ENCODE measurements around the gene SFXN1. TPM values are rescaled to one million over a fixed set of nuclear protein-coding genes. Genes with fewer than 3 reads are reported as not detected.

SFXN1 gene
- total and polyA plus RNA-seq, 7 donors: 8.6 to 25.0 (median 16.3) TPM

- Histone ChIP-seq H3K27ac (no peak overlapping the region), H3K4me3 (no peak overlapping the region), H3K9me3 (no peaks in the 10 kb centered on the region), H3K27me3 (ENCODE audit: insufficient read depth in 3 of 3, low read length in 2 of 3) (peaks cover 0 to 11% (median 3%) of the 10 kb centered on the region in 3 donors), H3K4me1 (no peaks in the 10 kb centered on the region), H3K36me3 (ENCODE audit: insufficient read depth in 1 of 2, low read depth in 1 of 2) (no peaks in the 10 kb centered on the region)
- intact Hi-C loops (cut with DNase I): no loop called here
- ATAC-seq: no peak
- no peak for DNase-seq
- whole genome bisulfite sequencing, 3 donors: 87 to 93% (median 91%) methylated on average over 5 of the region's 5 CpGs
- no peak for TF ChIP-seq CTCF (IDR thresholded peaks at IDR 0.05)
These were observed 66.2 kb downstream of the SFXN1 start for GRCh38 chr5:175544586-175544985.

DNA sequence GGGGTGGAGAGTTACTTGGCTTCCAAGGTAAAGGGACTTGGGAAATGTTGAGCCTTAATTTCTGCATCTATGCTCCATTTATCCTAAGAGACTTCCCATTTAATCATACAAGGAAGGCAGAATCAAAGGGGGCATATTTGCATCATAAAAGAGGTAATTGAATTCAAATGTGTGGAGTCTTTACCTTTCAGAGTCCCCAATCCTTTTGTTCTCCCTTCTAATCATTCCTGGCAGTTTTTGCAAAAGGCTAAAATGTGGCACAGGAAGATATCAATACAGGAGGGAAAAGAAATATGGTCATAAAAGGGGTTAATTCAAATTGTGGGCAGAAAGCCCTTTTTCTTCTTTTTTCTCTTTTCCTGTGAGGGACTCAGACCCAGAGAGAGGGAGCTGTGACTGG, 69.5 kb downstream of the SFXN1 start:
- intact Hi-C loops (cut with DNase I): no loop called here
- Histone ChIP-seq H3K4me3 (no peak overlapping the region), H3K27ac (no peak overlapping the region), H3K4me1 (no peaks in the 10 kb centered on the region), H3K27me3 (ENCODE audit: insufficient read depth in 3 of 3, low read length in 2 of 3) (peaks cover 0 to 11% (median 3%) of the 10 kb centered on the region in 3 donors), H3K36me3 (ENCODE audit: insufficient read depth in 1 of 2, low read depth in 1 of 2) (no peaks in the 10 kb centered on the region), H3K9me3 (no peaks in the 10 kb centered on the region)
- DNase-seq (no peak), ATAC-seq (no peak)
- TF ChIP-seq CTCF (IDR thresholded peaks at IDR 0.05): no peak

GRCh38 chr5:175548626-175549311, 70.4 kb downstream of the SFXN1 start:
- no peak for TF ChIP-seq CTCF (IDR thresholded peaks at IDR 0.05)
- 50 to 62% (median 53%) methylated on average over 15 of the region's 15 CpGs for WGBS, 3 donors
- Histone ChIP-seq H3K9me3 (no peaks in the 10 kb centered on the region), H3K27ac (no peak overlapping the region), H3K27me3 (ENCODE audit: insufficient read depth in 3 of 3, low read length in 2 of 3) (peaks cover 0 to 11% (median 3%) of the 10 kb centered on the region in 3 donors), H3K4me3 (no peak overlapping the region), H3K4me1 (no peaks in the 10 kb centered on the region), H3K36me3 (ENCODE audit: insufficient read depth in 1 of 2, low read depth in 1 of 2) (no peaks in the 10 kb centered on the region)
- ATAC-seq (no peak), DNase-seq (no peak)
- intact Hi-C loops (cut with DNase I): no loop called here

GRCh38 chr5:175550055-175550805, 71.9 kb downstream of the SFXN1 start:
- no peak for TF ChIP-seq CTCF (IDR thresholded peaks at IDR 0.05)
- H3K9me3 ChIP-seq: no peaks in the 10 kb centered on the region
- H3K4me1 ChIP-seq: no peaks in the 10 kb centered on the region
- DNase-seq (no peak), ATAC-seq (no peak)
- no peak overlapping the region for H3K27ac ChIP-seq
- H3K27me3 ChIP-seq (ENCODE audit: insufficient read depth in 3 of 3, low read length in 2 of 3): peaks cover 0 to 19% (median 3%) of the 10 kb centered on the region in 3 donors
- 69 to 76% (median 75%) methylated on average over 4 of the region's 4 CpGs for WGBS, 3 donors
- intact Hi-C loops (cut with DNase I): no loop called here
- H3K4me3 ChIP-seq: no peak overlapping the region
- H3K36me3 ChIP-seq (ENCODE audit: insufficient read depth in 1 of 2, low read depth in 1 of 2): no peaks in the 10 kb centered on the region

Measured in psoas muscle (tissue), 8 donors.